ENCODE data around the gene SPEF2. TPM values are rescaled to one million over a fixed set of nuclear protein-coding genes. Genes with fewer than 3 reads are reported as not detected.

Gene SPEF2
- total RNA-seq, 4 donors from 2014 or later, result 0.48 to 6.9 (median 3.2) TPM

DNA sequence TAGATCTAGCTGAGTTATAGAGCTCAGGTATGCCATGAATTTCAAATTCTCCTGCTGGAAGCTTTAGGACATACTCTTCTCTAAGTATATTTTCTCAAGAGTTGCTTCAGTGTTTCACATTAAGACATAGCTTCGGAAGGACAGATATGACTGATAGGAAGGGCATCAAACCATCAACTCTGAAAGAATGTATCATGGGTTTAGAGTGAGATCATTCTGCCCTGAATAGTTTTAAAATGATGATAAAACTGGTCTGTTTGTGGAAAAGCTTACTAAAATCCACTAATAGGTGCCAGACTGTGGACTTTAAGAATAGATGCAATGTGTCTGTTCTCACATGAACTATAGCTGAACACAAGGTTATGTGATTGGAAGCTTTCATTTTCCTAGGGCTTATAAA is 8.4 kb downstream of the SPEF2 start:
- ATAC-seq (ENCODE audit: low FRiP score) (no peak), DNase-seq (ENCODE audit: low spot score) (no peak)
- TF ChIP-seq, protein P1, sequence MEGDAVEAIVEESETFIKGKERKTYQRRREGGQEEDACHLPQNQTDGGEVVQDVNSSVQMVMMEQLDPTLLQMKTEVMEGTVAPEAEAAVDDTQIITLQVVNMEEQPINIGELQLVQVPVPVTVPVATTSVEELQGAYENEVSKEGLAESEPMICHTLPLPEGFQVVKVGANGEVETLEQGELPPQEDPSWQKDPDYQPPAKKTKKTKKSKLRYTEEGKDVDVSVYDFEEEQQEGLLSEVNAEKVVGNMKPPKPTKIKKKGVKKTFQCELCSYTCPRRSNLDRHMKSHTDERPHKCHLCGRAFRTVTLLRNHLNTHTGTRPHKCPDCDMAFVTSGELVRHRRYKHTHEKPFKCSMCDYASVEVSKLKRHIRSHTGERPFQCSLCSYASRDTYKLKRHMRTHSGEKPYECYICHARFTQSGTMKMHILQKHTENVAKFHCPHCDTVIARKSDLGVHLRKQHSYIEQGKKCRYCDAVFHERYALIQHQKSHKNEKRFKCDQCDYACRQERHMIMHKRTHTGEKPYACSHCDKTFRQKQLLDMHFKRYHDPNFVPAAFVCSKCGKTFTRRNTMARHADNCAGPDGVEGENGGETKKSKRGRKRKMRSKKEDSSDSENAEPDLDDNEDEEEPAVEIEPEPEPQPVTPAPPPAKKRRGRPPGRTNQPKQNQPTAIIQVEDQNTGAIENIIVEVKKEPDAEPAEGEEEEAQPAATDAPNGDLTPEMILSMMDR (IDR thresholded peaks at IDR 0.05), result no peak

DNA sequence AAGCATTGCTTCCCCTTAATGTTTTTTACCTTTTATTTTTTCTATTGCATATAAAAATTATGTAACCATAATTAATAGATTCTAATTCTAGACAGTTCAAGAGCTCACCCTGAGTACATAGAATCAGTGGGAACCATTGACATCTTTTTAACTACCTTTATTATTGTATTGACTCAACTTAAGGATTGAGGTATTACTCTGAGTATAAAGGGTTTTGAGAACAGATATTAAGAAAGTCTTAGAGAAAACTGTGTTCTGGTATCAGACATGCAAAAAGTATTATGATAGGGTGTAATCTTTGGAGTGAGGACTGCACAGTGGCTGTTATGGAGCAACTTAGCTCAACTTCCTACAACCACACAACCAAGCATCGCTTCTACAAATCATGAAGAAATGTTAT is 8.9 kb downstream of the SPEF2 start:
- DNase-seq (ENCODE audit: low spot score), result no peak
- TF ChIP-seq, protein P1 (IDR thresholded peaks at IDR 0.05), result no peak
- no peak for ATAC-seq (ENCODE audit: low FRiP score)

GRCh38 chr5:35634326-35634725 is 16.7 kb downstream of the SPEF2 start:
- ATAC-seq (ENCODE audit: low FRiP score), result no peak
- TF ChIP-seq, protein P1 (IDR thresholded peaks at IDR 0.05), result no peak
- no peak for DNase-seq (ENCODE audit: low spot score)

GRCh38 chr5:35640623-35641022 is 23.0 kb downstream of the SPEF2 start:
- no peak for DNase-seq (ENCODE audit: low spot score)
- no peak for ATAC-seq (ENCODE audit: low FRiP score)
- TF ChIP-seq, protein P1 (IDR thresholded peaks at IDR 0.05), result no peak

DNA sequence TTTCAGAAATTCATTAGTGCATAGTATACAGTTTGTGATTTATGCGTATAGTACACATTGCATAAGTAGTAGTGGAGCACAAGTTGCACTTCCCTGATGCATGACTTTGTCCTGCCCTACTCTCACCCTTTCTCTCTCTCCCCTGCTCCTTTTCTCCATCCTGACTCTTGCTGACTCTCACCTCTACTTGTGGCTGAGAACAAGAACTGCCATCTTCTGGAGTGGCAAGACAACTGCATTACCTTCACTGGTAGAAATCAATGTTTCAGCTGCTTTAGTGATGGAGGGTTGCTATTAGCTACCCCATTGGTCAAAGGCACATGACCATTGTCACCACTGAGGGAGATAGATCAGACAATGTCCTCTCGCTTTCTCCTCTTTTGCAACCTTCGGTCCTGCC is 26.9 kb downstream of the SPEF2 start:
- TF ChIP-seq, protein P1 (IDR thresholded peaks at IDR 0.05), result no peak
- no peak for ATAC-seq (ENCODE audit: low FRiP score)

DNA sequence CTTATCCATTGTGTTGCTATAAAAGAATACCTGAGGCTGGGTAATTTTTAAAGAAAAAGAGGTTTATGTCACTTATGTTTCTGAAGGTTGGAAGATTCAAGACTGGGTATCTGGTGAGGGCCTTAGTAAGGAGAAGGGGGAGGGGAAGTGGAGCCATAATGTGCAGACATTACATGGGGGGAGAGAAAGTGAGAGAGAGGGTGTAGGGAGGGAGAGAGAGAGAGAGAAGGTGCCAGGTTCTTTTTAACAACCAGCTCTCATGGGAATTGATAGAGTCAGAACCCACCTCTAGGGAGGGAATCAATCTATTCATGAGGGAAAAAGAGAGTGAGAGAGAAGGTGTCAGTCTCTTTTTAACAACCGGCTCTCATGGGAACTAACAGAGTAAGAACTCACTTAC is 29.5 kb downstream of the SPEF2 start:
- no peak for DNase-seq (ENCODE audit: low spot score)
- no peak for ATAC-seq (ENCODE audit: low FRiP score)
- TF ChIP-seq, protein P1 (IDR thresholded peaks at IDR 0.05), result no peak

More for the DNA sequence above, 26.9 kb downstream of the SPEF2 start:
- no peak for DNase-seq (ENCODE audit: low spot score)

- no peak for DNase-seq (ENCODE audit: low spot score)
- TF ChIP-seq, protein P1 (IDR thresholded peaks at IDR 0.05), result no peak
- no peak for ATAC-seq (ENCODE audit: low FRiP score)
Measured at GRCh38 chr5:35647712-35648111, 30.0 kb downstream of the SPEF2 start.
